ENCODE measurements around the gene PPP2R3B. TPM values are rescaled to one million over a fixed set of nuclear protein-coding genes. Genes with fewer than 3 reads are reported as not detected.

The PPP2R3B gene
- total and polyA plus RNA-seq, 2 experiments from 2014 or later, result 22.4 to 24.3 TPM

GRCh38 chrX:349196-349595 lies 37.5 kb downstream of the PPP2R3B start:
- Histone ChIP-seq H2AFZ (no peak overlapping the region), H3K4me3 (no peak overlapping the region), H3K36me3 (replicated peaks; ENCODE audit: insufficient read depth, low read depth) (no peaks in the 10 kb centered on the region), H3K4me2 (no peak overlapping the region), H3K79me2 (no peaks in the 10 kb centered on the region), H3K27me3 (no peaks in the 10 kb centered on the region), H3K27ac (peak overlapping the region; percentile 68), H3K9me2 (replicated peaks; ENCODE audit: insufficient read depth) (no peaks in the 10 kb centered on the region), H3K4me1 (ENCODE audit: insufficient read depth) (peaks cover 5% of the 10 kb centered on the region), H4K20me1 (ENCODE audit: insufficient read depth, poor library complexity, severe bottlenecking) (no peaks in the 10 kb centered on the region), H3K9me3 (ENCODE audit: low read depth) (no peaks in the 10 kb centered on the region)
- DNase-seq (ENCODE audit: low spot score), result no peak
- WGBS (ENCODE audit: low lambda C conversion rate, missing lambda C conversion rate), result 92% methylated on average over 18 of the region's 18 CpGs
- TF ChIP-seq EZH2 (IDR thresholded peaks at IDR 0.05; ENCODE audit: borderline replicate concordance) (no peak), EZH2phosphoT487 (IDR thresholded peaks at IDR 0.05; ENCODE audit: low read depth, severe bottlenecking, unreplicated experiment) (no peak), CTCF (IDR thresholded peaks at IDR 0.05; ENCODE audit: poor library complexity) (no peak)

- no peak overlapping the region for H3K4me2 ChIP-seq
- H3K9me2 ChIP-seq (replicated peaks; ENCODE audit: insufficient read depth), result no peaks in the 10 kb centered on the region
- DNase-seq (ENCODE audit: low spot score), result no peak
- no peaks in the 10 kb centered on the region for H3K27me3 ChIP-seq
- no peak overlapping the region for H2AFZ ChIP-seq
- no peaks in the 10 kb centered on the region for H3K79me2 ChIP-seq
- TF ChIP-seq CTCF (IDR thresholded peaks at IDR 0.05; ENCODE audit: poor library complexity) (no peak), EZH2phosphoT487 (IDR thresholded peaks at IDR 0.05; ENCODE audit: low read depth, severe bottlenecking, unreplicated experiment) (no peak), EZH2 (IDR thresholded peaks at IDR 0.05; ENCODE audit: borderline replicate concordance) (no peak)
- H3K4me3 ChIP-seq, result no peak overlapping the region
- H3K36me3 ChIP-seq (replicated peaks; ENCODE audit: insufficient read depth, low read depth), result no peaks in the 10 kb centered on the region
- H4K20me1 ChIP-seq (ENCODE audit: insufficient read depth, poor library complexity, severe bottlenecking), result no peaks in the 10 kb centered on the region
- 70% methylated on average over 11 of the region's 11 CpGs for WGBS (ENCODE audit: low lambda C conversion rate, missing lambda C conversion rate)
- H3K9me3 ChIP-seq (ENCODE audit: low read depth), result no peaks in the 10 kb centered on the region
- H3K27ac ChIP-seq, result peak overlapping the region; percentile 68
- peaks cover 5% of the 10 kb centered on the region for H3K4me1 ChIP-seq (ENCODE audit: insufficient read depth)
These were observed 38.1 kb downstream of the PPP2R3B start for GRCh38 chrX:348461-349117.

GRCh38 chrX:347351-348117 lies 39.2 kb downstream of the PPP2R3B start:
- Histone ChIP-seq H3K9me3 (ENCODE audit: low read depth) (no peaks in the 10 kb centered on the region), H3K4me1 (ENCODE audit: insufficient read depth) (peaks cover 5% of the 10 kb centered on the region), H2AFZ (no peak overlapping the region), H3K9me2 (replicated peaks; ENCODE audit: insufficient read depth) (no peaks in the 10 kb centered on the region), H3K79me2 (no peaks in the 10 kb centered on the region), H3K4me2 (no peak overlapping the region), H3K27ac (no peak overlapping the region), H3K4me3 (no peak overlapping the region), H3K27me3 (no peaks in the 10 kb centered on the region), H4K20me1 (ENCODE audit: insufficient read depth, poor library complexity, severe bottlenecking) (no peaks in the 10 kb centered on the region), H3K36me3 (replicated peaks; ENCODE audit: insufficient read depth, low read depth) (no peaks in the 10 kb centered on the region)
- WGBS (ENCODE audit: low lambda C conversion rate, missing lambda C conversion rate), result over 99% methylated on average over 50 of the region's 59 CpGs
- TF ChIP-seq EZH2 (IDR thresholded peaks at IDR 0.05; ENCODE audit: borderline replicate concordance), result no peak
- TF ChIP-seq CTCF (IDR thresholded peaks at IDR 0.05; ENCODE audit: poor library complexity), result no peak
- TF ChIP-seq EZH2phosphoT487 (IDR thresholded peaks at IDR 0.05; ENCODE audit: low read depth, severe bottlenecking, unreplicated experiment), result no peak
- no peak for DNase-seq (ENCODE audit: low spot score)
